ENCODE measurements around the gene MAP3K15.
"Not testable (repeated sequence)": the region's sequence is repeated elsewhere in the genome, so short reads cannot be mapped to it uniquely, and the experiment has no call there.

MAP3K15 gene

DNA sequence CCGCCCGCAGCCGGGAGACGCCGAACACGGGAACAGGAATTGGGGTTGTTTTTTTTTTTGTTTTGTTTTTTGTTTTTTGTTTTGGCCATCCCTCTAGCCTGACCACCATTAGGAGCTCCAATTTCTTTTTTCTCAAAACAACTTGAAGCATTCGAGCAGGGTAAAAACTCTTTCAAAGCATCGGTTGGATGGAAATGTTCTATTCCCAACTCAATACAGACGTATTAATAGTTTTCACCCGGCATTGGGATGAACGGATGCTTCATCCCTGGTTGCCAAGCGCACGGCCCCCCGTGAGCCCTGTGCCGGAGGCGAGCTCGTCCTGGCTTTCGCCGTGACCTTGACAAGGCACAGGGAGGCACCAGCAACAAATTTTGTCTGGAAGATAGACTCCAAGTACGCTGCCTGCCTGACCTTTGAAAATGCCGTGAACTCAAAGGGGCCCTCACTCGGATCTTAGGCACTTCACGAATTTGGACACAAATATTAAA is 352 bp upstream of the MAP3K15 start:
- no peak for DNase-seq (ENCODE audit: low spot score)
- TF ChIP-seq, protein P1, sequence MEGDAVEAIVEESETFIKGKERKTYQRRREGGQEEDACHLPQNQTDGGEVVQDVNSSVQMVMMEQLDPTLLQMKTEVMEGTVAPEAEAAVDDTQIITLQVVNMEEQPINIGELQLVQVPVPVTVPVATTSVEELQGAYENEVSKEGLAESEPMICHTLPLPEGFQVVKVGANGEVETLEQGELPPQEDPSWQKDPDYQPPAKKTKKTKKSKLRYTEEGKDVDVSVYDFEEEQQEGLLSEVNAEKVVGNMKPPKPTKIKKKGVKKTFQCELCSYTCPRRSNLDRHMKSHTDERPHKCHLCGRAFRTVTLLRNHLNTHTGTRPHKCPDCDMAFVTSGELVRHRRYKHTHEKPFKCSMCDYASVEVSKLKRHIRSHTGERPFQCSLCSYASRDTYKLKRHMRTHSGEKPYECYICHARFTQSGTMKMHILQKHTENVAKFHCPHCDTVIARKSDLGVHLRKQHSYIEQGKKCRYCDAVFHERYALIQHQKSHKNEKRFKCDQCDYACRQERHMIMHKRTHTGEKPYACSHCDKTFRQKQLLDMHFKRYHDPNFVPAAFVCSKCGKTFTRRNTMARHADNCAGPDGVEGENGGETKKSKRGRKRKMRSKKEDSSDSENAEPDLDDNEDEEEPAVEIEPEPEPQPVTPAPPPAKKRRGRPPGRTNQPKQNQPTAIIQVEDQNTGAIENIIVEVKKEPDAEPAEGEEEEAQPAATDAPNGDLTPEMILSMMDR (IDR thresholded peaks at IDR 0.05; ENCODE audit: borderline replicate concordance, control extremely low read depth, extremely low read depth, insufficient read depth, missing control alignments) = no peak
- in situ Hi-C loops (cut with MboI; ENCODE audit: low sequenced_read_pairs, unreplicated experiment) = no loop called here

DNA sequence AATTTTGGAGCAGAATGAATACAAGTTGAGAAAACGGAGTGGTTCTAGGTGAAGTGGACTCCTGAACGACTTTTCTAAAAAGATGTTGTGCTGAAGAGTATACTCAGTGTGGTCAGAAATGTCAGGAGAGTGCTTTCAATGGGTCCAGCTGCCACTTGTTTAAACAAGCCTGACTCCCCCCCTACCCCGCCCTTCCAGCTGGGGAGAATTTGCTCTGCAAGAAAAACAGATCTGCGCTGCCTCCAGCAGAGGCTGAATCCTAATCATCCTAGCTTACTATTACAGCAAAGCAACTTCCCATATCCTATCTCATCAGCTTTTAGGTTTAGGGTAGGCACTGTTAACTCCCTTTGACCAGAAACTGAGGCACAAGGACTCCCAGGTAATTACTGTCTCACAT is 1.9 kb downstream of the MAP3K15 start:
- TF ChIP-seq, protein P1 (IDR thresholded peaks at IDR 0.05; ENCODE audit: borderline replicate concordance, control extremely low read depth, extremely low read depth, insufficient read depth, missing control alignments) = no peak
- in situ Hi-C loops (cut with MboI; ENCODE audit: low sequenced_read_pairs, unreplicated experiment) = no loop called here
- DNase-seq (ENCODE audit: low spot score) = no peak

DNA sequence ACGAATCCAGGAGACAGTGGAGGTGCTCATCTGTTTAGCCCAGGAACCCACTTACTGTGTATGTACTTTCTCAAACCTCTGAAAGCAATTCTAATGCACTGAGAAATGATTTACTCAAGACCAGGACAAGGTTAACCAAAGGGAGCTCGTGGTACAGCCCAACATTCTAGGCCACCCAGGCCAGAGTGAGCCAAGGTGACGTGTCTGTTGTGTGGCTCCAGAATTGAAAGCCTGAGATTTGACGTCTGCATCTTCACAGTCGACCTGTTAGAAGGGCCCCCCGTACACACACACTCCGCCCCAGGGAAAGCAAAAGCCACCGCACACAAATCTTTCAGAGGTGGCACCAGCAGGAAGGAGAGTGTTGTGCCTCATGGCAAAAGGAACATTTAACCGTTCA is 2.3 kb downstream of the MAP3K15 start:
- TF ChIP-seq, protein P1 (IDR thresholded peaks at IDR 0.05; ENCODE audit: borderline replicate concordance, control extremely low read depth, extremely low read depth, insufficient read depth, missing control alignments) = no peak
- in situ Hi-C loops (cut with MboI; ENCODE audit: low sequenced_read_pairs, unreplicated experiment) = no loop called here
- no peak for DNase-seq (ENCODE audit: low spot score)

DNA sequence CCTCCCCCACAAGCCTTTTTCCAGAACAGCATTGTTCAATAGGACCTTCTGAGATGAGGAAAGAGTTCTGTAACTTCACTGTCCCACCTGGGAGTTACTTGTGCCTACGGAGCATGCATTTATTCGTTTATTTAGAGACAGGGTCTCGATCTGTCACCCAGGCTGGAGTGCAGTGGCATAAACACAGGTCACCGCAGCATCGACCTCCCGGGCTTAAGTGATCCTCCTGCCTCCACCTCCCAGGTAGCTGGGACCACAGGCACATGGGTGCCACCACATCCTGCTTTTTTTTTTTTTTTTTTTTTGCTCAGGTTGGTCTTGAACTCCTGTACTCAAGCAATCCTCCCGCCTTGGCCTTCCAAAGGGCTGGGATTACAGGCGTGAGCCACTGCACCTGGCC is 2.9 kb downstream of the MAP3K15 start:
- in situ Hi-C loops (cut with MboI; ENCODE audit: low sequenced_read_pairs, unreplicated experiment) = no loop called here
- DNase-seq (ENCODE audit: low spot score) = no peak
- TF ChIP-seq, protein P1 (IDR thresholded peaks at IDR 0.05; ENCODE audit: borderline replicate concordance, control extremely low read depth, extremely low read depth, insufficient read depth, missing control alignments) = no peak

DNA sequence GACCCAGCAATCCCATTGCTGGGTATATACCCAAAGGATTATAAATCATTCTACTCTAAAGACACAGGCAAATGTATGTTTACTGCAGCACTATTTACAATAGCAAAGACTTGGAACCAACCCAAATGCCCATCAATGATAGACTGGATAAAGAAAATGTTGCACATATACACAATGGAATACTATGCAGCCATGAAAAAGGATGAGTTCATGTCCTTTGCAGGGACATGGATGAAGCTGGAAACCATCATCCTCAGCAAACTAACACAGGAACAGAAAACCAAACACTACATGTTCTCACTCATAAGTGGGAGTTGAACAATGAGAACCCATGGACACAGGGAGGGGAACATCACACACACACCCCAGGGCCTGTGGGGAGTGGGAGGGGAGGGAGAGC is 3.5 kb downstream of the MAP3K15 start:
- DNase-seq (ENCODE audit: low spot score); in situ Hi-C loops (cut with MboI; ENCODE audit: low sequenced_read_pairs, unreplicated experiment): not testable (repeated sequence)

DNA sequence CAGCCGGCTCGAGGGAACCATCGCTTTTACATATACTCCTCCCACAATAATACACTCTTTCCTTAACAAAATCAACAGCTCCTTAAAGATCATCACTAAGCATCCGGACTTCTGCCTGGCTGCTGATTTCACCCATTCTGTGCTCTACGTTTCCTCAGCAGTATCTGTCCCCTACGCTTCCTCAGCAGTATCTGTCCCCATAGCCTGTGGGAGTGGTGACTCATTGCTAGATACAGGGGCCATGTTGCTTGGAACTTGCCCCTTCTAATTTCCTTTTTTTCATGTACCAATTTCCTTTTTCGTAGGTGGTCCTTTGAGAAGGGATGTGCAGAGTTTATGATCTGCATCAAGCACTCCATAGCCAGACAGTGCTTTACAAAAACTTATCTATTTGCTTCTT is 18.6 kb downstream of the MAP3K15 start:
- in situ Hi-C loops (cut with MboI; ENCODE audit: low sequenced_read_pairs, unreplicated experiment) = no loop called here

DNA sequence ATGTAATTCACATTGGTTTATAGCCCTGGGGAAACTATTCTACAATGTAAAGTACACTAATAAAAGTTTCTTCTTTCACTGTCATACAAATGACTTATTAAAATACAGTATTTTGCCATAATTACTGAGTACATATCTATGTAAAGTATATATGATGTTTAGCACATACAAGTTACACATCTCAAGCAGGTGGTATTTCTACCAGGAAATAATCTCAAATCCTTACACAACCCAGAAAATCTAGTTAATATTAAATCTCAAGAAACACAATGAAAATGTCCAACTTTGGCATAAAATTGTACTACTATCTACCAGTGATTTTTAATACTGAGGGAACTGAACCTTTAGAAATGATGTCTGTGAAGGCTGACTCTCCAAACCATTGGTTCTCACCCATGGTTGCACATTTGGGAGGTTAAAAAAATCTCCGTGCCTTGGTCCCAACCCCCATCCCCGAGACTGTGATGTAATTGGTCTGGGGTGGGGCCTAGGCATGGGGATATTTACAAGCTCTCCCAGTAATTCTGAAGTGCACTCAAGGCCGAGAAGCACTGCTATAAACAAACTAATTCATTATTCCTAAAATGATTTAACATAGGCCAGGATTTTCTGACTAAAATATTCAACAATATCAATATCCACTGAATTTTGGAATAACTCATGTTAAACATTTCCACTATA is 27.6 kb downstream of the MAP3K15 start:
- TF ChIP-seq, protein P1 (IDR thresholded peaks at IDR 0.05; ENCODE audit: borderline replicate concordance, control extremely low read depth, extremely low read depth, insufficient read depth, missing control alignments) = no peak
- in situ Hi-C loops (cut with MboI; ENCODE audit: low sequenced_read_pairs, unreplicated experiment) = no loop called here
- no peak for DNase-seq (ENCODE audit: low spot score)

More for the DNA sequence above, 18.6 kb downstream of the MAP3K15 start:
- no peak for DNase-seq (ENCODE audit: low spot score)
- TF ChIP-seq, protein P1 (IDR thresholded peaks at IDR 0.05; ENCODE audit: borderline replicate concordance, control extremely low read depth, extremely low read depth, insufficient read depth, missing control alignments) = no peak
